Mesothelial cell of epicardium (in vitro differentiated cells): ENCODE measurements around the gene THADA. TPM values are rescaled to one million over a fixed set of nuclear protein-coding genes. Genes with fewer than 3 reads are reported as not detected.

ENCODE experiments used
- DNase-seq, 2 experiments: peaks; one replicate each; pipeline ENCODE4 v3.0.0; 2021; ENCODE audit warnings: low spot score in 2 of 2; ENCODE audit not compliant: unreplicated experiment in 2 of 2
- H3K27ac Mint-ChIP-seq: 2 replicates; pipeline ENCODE4 v1.8.0; 2021; ENCODE audit warnings: mixed read lengths
- H3K27me3 Mint-ChIP-seq: 2 replicates; pipeline ENCODE4 v1.8.0; 2021; ENCODE audit warnings: low read depth, mixed read lengths
- H3K36me3 Mint-ChIP-seq: 2 replicates; pipeline ENCODE4 v1.8.0; 2021; ENCODE audit warnings: mixed read lengths
- H3K4me1 Mint-ChIP-seq: 2 replicates; pipeline ENCODE4 v1.8.0; 2021; ENCODE audit warnings: mixed read lengths
- H3K4me3 Mint-ChIP-seq: 2 replicates; pipeline ENCODE4 v1.8.0; 2021; ENCODE audit warnings: mild to moderate bottlenecking, moderate library complexity, mixed read lengths
- H3K9me3 Mint-ChIP-seq: 2 replicates; pipeline ENCODE4 v1.8.0; 2021; ENCODE audit warnings: mixed read lengths
- total RNA-seq: library from RNA; stranded (reverse); gene quantifications from 3 replicates; pipeline ENCODE4 v1.2.1, GENCODE V29; 2021
- TF ChIP-seq, protein P1 (sequence below): fragments of 200-600 bp; sonication (generic); IDR thresholded peaks from one replicate; pipeline ENCODE4 v1.5.0; 2021; ENCODE audit warnings: antibody characterized with exemption; ENCODE audit not compliant: unreplicated experiment

THADA gene
- total RNA-seq, 1 donor from 2014 or later = 33.6 TPM

DNA sequence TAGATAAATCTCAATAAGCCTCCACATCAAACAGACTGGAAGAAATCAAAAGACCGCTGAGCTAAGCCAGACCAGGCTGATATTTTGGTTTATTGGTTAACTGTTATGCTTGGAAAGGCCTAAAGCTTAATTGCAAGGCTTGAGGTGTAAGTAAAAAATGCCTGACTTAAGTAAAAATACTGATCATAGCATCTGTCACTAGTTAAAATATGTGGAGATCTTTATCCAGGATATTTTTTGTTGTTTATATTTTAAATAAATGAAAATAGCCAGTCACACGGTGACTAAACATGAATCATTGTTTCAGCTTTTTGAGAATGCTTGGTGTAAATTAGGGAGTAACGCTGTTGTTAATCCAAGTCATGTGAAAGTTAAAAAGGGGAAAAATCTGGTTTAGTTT is 127.9 kb downstream of the THADA start:
- TF ChIP-seq, protein P1, sequence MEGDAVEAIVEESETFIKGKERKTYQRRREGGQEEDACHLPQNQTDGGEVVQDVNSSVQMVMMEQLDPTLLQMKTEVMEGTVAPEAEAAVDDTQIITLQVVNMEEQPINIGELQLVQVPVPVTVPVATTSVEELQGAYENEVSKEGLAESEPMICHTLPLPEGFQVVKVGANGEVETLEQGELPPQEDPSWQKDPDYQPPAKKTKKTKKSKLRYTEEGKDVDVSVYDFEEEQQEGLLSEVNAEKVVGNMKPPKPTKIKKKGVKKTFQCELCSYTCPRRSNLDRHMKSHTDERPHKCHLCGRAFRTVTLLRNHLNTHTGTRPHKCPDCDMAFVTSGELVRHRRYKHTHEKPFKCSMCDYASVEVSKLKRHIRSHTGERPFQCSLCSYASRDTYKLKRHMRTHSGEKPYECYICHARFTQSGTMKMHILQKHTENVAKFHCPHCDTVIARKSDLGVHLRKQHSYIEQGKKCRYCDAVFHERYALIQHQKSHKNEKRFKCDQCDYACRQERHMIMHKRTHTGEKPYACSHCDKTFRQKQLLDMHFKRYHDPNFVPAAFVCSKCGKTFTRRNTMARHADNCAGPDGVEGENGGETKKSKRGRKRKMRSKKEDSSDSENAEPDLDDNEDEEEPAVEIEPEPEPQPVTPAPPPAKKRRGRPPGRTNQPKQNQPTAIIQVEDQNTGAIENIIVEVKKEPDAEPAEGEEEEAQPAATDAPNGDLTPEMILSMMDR = no peak
- no peaks in the 10 kb centered on the region for H3K27me3 Mint-ChIP-seq
- DNase-seq = no peak
- peaks cover 11% of the 10 kb centered on the region for H3K36me3 Mint-ChIP-seq
- H3K9me3 Mint-ChIP-seq = no peaks in the 10 kb centered on the region
- peak overlapping the region; percentile 91 for H3K27ac Mint-ChIP-seq
- H3K4me3 Mint-ChIP-seq = no peak overlapping the region
- peaks cover 72% of the 10 kb centered on the region for H3K4me1 Mint-ChIP-seq

- TF ChIP-seq, protein P1 = no peak
- no peak overlapping the region for H3K4me3 Mint-ChIP-seq
- peak overlapping the region; percentile 84 for H3K27ac Mint-ChIP-seq
- H3K4me1 Mint-ChIP-seq = peaks cover 92% of the 10 kb centered on the region
- no peaks in the 10 kb centered on the region for H3K36me3 Mint-ChIP-seq
- H3K9me3 Mint-ChIP-seq = no peaks in the 10 kb centered on the region
- no peaks in the 10 kb centered on the region for H3K27me3 Mint-ChIP-seq
- no peak for DNase-seq
These were observed 130.6 kb downstream of the THADA start for GRCh38 chr2:43465234-43465633.

DNA sequence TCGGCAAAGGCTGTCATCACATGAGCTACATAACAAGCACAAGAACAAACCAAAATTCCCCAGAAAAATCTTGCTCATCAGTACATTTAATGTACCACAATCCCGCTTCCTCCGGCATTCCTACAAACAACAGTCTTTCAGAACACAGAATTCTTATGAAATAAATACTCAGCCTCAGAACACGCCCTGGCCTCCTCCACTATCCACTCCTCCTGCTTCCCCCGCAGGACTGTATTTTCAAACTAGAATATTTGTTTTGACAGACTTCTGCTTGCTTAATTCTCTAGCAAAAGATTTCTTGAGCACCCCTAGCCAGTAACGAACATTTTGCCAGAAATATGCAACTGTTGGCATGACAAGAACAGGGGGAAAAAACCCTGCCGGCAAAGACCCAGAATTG is 131.2 kb downstream of the THADA start:
- no peaks in the 10 kb centered on the region for H3K36me3 Mint-ChIP-seq
- TF ChIP-seq, protein P1 = no peak
- DNase-seq = no peak
- no peaks in the 10 kb centered on the region for H3K27me3 Mint-ChIP-seq
- H3K4me1 Mint-ChIP-seq = peaks cover 90% of the 10 kb centered on the region
- no peaks in the 10 kb centered on the region for H3K9me3 Mint-ChIP-seq
- H3K27ac Mint-ChIP-seq = peak overlapping the region; percentile 80
- H3K4me3 Mint-ChIP-seq = no peak overlapping the region

- Mint-ChIP-seq H3K27ac (peak overlapping the region; percentile 89), H3K4me1 (peaks cover 85% of the 10 kb centered on the region)
These were observed 132.8 kb downstream of the THADA start for GRCh38 chr2:43462866-43463641.

DNA sequence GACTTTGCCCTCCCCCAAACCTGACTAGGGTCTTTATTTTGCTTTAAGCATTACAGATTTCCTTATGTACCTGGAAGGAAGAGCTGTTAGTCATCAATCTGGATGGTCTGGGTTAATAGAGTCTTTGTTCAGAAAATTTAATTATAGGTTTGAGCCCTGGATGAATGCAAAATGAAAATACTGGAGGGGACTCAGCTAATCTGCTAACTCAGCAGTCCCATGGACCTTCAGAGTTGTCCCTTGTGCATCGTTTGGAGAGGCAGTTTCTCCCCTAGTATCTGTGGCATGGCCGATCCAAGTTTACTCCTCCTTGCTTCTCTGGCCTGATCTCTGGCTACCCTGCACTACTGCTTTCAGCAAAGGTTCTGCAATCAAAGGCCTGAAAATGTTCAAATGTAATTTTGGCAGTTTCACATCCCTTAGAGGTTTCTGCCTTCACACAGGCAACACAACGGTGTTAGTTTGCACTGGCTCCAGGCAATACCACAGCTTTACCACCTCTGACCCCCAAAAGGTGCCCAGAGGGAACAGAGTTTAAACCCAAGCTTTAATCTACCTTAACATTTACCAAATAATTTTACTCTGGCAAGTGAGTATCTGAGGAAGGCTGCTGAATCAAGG is 134.3 kb downstream of the THADA start:
- peaks cover 81% of the 10 kb centered on the region for H3K4me1 Mint-ChIP-seq
- peak overlapping the region; percentile 89 for H3K27ac Mint-ChIP-seq
- TF ChIP-seq, protein P1 = no peak
- H3K4me3 Mint-ChIP-seq = no peak overlapping the region
- H3K27me3 Mint-ChIP-seq = no peaks in the 10 kb centered on the region
- H3K9me3 Mint-ChIP-seq = no peaks in the 10 kb centered on the region
- no peaks in the 10 kb centered on the region for H3K36me3 Mint-ChIP-seq
- DNase-seq = no peak

More at GRCh38 chr2:43462866-43463641, 132.8 kb downstream of the THADA start:
- no peaks in the 10 kb centered on the region for H3K9me3 Mint-ChIP-seq
- H3K36me3 Mint-ChIP-seq = no peaks in the 10 kb centered on the region
- no peak overlapping the region for H3K4me3 Mint-ChIP-seq
- no peaks in the 10 kb centered on the region for H3K27me3 Mint-ChIP-seq
- no peak for DNase-seq
- TF ChIP-seq, protein P1 = no peak
